Activated CD4-positive, alpha-beta T cell treated with anti-CD3 and anti-CD28 coated beads, Interleukin-2, amount 10 ng/mL, durations not matched to agents 7 days and 5 days (primary cell): ENCODE measurements around the gene METTL9. TPM values are rescaled to one million over a fixed set of nuclear protein-coding genes. Genes with fewer than 3 reads are reported as not detected.
"Not testable (repeated sequence)": the region's sequence is repeated elsewhere in the genome, so short reads cannot be mapped to it uniquely, and the experiment has no call there.

ENCODE experiments used
- CTCF ChIA-PET: fragments of 350-600 bp; sonication (Branson Sonifier 250); formaldehyde crosslinking; loops from one replicate; lab custom pipeline; 2021; ENCODE audit warnings: antibody characterized with exemption; lab: Charles Lee
- POLR2A ChIA-PET: fragments of 350-600 bp; sonication (Branson Sonifier 250); formaldehyde crosslinking; loops from one replicate; lab custom pipeline; 2021; ENCODE audit warnings: antibody characterized with exemption; lab: Charles Lee
- DNase-seq: peaks from one replicate; pipeline ENCODE4 v3.0.0-alpha.2; 2020
- H3K27ac Mint-ChIP-seq: one replicate; pipeline ENCODE4 v1.8.0; 2021; ENCODE audit warnings: mild to moderate bottlenecking, moderate library complexity, mixed read lengths
- H3K27me3 Mint-ChIP-seq: one replicate; pipeline ENCODE4 v1.8.0; 2021; ENCODE audit warnings: mixed read lengths
- H3K36me3 Mint-ChIP-seq: one replicate; pipeline ENCODE4 v1.8.0; 2021; ENCODE audit warnings: low read depth, mixed read lengths
- H3K4me1 Mint-ChIP-seq: one replicate; pipeline ENCODE4 v1.8.0; 2021; ENCODE audit warnings: mixed read lengths
- H3K4me3 Mint-ChIP-seq: one replicate; pipeline ENCODE4 v1.8.0; 2021; ENCODE audit warnings: mild to moderate bottlenecking, moderate library complexity, mixed read lengths
- H3K9me3 Mint-ChIP-seq: one replicate; pipeline ENCODE4 v1.8.0; 2021; ENCODE audit warnings: mixed read lengths
- total RNA-seq, 2 experiments: library from RNA; stranded (reverse); gene quantifications; one replicate each; pipeline ENCODE4 v1.2.3, GENCODE V29; 2021

The METTL9 gene
- total RNA-seq, 2 experiments from 2014 or later = 82.1 to 87.1 TPM

DNA sequence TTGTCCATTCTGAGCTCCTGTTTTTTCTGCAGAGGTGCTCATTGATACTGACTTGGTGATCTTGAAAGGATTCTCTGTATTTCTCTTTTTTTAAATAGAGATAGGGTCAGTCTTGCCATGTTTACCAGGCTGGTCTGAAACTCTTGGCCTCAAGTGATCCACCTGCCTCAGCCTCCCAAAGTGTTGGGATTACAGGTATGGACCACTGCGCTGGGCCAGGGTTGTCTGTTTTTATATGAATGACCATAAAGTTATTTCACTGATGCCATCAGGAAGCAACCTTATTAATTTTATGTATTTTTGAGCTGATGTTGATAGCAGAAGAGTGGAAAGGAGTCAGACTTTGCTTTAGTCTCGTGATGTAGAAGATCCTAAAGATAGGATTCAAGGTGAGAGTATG lies 35.7 kb upstream of the METTL9 start:
- no peak for DNase-seq
- H3K36me3 Mint-ChIP-seq = no peaks in the 10 kb centered on the region
- CTCF ChIA-PET = interaction anchor here (1.2 kb wide), 2 partner anchors 11 to 16 kb away, joined by 3 to 4 read pairs; no protein-coding TSS in a partner anchor
- H3K9me3 Mint-ChIP-seq = no peaks in the 10 kb centered on the region
- POLR2A ChIA-PET = no interaction called here
- H3K4me3 Mint-ChIP-seq = no peak overlapping the region
- H3K4me1 Mint-ChIP-seq = peaks cover 4% of the 10 kb centered on the region
- peaks cover 6% of the 10 kb centered on the region for H3K27me3 Mint-ChIP-seq
- no peak overlapping the region for H3K27ac Mint-ChIP-seq

DNA sequence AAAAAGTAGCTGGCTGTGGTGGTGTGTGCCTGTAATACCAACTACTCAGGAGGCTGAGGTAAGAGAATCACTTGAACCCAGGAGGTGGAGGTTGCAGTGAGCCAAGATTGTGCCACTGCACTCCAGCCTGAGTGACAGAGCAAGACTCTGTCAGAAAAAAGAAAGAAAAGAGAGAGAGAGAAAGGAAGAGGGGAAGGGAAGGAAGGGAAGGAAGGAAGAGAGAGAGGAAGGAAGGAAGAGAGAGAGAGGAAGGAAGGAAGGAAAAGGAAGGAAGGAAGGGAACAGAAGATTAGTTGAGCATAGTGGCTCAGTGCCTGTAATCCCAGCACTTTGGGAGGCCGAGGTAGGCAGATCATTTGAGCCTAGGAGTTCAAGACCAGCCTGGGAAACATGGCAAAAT lies 35.0 kb upstream of the METTL9 start:
- H3K36me3 Mint-ChIP-seq, H3K4me3 Mint-ChIP-seq, H3K27me3 Mint-ChIP-seq, H3K9me3 Mint-ChIP-seq, H3K4me1 Mint-ChIP-seq, H3K27ac Mint-ChIP-seq, POLR2A ChIA-PET, DNase-seq: not testable (repeated sequence)
- CTCF ChIA-PET = interaction anchor here (0.7 to 1.2 kb wide), 2 partner anchors 11 to 1128 kb away, joined by 3 to 4 read pairs; no protein-coding TSS in a partner anchor

DNA sequence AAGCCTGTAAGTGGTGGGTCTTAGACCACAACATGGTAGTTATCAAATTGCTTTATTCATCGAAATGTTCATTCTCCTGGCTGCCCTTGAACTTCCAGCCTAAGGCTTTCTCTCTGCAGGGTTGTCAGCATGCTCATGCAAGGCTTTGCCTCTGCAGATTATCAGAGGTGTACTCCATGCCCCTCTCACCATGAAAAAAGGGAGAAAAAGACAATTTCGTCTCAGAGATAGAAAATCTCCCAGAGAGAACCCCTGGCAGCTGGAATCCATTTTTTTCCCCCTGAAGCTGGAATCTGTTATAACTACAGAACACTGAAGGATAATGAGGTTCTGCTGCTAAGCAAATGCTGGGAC lies 33.9 kb upstream of the METTL9 start:
- peaks cover 4% of the 10 kb centered on the region for H3K4me1 Mint-ChIP-seq
- H3K36me3 Mint-ChIP-seq = no peaks in the 10 kb centered on the region
- no peaks in the 10 kb centered on the region for H3K9me3 Mint-ChIP-seq
- CTCF ChIA-PET = no interaction called here
- no peak overlapping the region for H3K27ac Mint-ChIP-seq
- DNase-seq = no peak
- H3K4me3 Mint-ChIP-seq = no peak overlapping the region
- POLR2A ChIA-PET = no interaction called here
- peaks cover 7% of the 10 kb centered on the region for H3K27me3 Mint-ChIP-seq

DNA sequence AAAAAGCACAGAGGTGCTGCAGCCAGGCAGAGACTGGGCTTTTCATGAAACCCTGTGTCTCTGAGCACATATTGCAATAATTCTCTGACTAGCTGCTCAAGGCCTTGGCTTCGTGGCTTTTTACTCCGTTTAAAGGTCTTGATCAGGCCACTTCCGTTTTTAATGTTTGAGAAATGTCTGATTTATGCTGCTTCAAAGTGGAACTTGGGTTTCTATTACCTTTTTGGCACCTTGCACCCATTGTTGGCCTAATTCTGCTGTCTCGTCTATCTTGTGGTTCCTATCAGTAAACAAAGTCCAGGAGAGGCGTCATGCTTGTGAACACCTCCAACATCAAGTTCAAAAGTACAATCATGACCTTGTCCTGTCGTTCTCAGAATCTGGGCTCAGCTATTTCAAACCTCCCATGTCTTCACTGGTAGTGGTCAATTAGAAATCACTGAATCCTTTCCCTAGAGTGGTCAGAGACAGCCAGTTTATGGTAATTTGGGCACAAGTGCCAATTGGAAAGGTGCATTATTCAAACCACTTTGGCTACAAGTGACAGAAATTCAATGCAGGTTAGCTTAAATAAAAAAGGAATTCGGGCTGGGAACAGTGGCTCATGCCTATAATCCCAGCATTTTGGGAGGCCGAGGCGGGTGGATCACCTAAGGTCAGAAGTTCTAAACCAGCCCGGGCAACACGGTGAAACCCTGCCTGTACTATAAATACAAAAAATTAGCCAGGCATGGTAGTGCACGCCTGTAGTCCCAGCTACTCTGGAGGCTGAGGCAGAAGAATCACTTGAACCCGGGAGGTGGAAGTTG lies 33.3 kb upstream of the METTL9 start:
- no peak overlapping the region for H3K27ac Mint-ChIP-seq
- peaks cover 4% of the 10 kb centered on the region for H3K4me1 Mint-ChIP-seq
- CTCF ChIA-PET = no interaction called here
- no peaks in the 10 kb centered on the region for H3K36me3 Mint-ChIP-seq
- DNase-seq = no peak
- H3K4me3 Mint-ChIP-seq = no peak overlapping the region
- no peaks in the 10 kb centered on the region for H3K9me3 Mint-ChIP-seq
- H3K27me3 Mint-ChIP-seq = peaks cover 9% of the 10 kb centered on the region
- POLR2A ChIA-PET = no interaction called here

DNA sequence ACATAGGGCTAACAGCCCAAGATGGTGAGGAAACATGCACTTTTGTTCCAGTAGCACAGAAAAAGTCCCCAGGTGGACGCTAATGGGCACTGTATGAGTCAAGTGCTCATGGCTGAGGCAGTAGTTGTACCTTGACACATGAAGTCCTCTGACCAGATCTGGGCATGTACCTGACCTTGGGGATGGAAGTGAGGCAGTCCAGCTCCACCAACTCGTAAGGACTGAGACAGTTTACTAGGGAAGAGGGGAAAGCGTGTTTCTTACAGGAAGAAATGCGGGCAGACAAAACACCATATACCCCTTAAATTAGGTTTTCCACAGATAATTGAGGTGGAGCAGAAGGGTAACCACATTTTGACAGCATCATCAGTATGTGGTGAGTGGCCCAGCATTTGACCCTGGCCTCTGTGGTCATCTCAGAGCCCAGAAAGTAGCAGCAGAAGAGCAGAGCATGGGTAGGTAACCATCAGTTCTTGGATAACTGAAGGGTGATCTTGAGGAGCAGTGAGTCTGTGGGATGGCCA lies 32.4 kb upstream of the METTL9 start:
- H3K9me3 Mint-ChIP-seq = no peaks in the 10 kb centered on the region
- H3K4me3 Mint-ChIP-seq = no peak overlapping the region
- peaks cover 9% of the 10 kb centered on the region for H3K27me3 Mint-ChIP-seq
- H3K4me1 Mint-ChIP-seq = peaks cover 4% of the 10 kb centered on the region
- POLR2A ChIA-PET = no interaction called here
- no peaks in the 10 kb centered on the region for H3K36me3 Mint-ChIP-seq
- no peak overlapping the region for H3K27ac Mint-ChIP-seq
- CTCF ChIA-PET = interaction anchor here (0.6 to 1.2 kb wide), 4 partner anchors 32 to 1872 kb away, joined by 3 to 5 read pairs (median 3); no protein-coding TSS in a partner anchor
- DNase-seq = no peak

DNA sequence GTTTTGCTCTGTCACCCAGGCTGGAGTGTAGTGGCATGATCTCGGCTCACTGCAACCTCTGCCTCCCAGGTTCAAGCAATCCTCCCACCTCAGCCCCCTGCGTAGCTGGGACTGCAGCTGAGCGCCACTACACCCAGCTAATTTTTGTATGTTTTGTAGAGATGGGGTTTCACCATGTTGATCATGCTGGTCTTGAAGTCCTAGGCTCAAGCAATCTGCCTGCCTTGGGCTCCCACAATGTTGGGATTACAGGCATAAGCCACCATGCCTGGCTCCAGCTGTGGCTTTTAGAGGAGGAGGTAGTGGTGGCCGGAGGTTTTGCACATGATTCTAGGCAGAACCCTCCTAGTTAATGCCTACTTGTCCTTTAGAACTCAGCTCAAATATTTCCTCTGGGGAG lies 31.9 kb upstream of the METTL9 start:
- H3K36me3 Mint-ChIP-seq, H3K27ac Mint-ChIP-seq, H3K4me3 Mint-ChIP-seq, POLR2A ChIA-PET, H3K27me3 Mint-ChIP-seq, DNase-seq, H3K9me3 Mint-ChIP-seq, H3K4me1 Mint-ChIP-seq: not testable (repeated sequence)
- CTCF ChIA-PET = interaction anchor here (0.6 to 1.2 kb wide), 2 partner anchors 31 to 54 kb away, joined by 3 read pairs; no protein-coding TSS in a partner anchor

DNA sequence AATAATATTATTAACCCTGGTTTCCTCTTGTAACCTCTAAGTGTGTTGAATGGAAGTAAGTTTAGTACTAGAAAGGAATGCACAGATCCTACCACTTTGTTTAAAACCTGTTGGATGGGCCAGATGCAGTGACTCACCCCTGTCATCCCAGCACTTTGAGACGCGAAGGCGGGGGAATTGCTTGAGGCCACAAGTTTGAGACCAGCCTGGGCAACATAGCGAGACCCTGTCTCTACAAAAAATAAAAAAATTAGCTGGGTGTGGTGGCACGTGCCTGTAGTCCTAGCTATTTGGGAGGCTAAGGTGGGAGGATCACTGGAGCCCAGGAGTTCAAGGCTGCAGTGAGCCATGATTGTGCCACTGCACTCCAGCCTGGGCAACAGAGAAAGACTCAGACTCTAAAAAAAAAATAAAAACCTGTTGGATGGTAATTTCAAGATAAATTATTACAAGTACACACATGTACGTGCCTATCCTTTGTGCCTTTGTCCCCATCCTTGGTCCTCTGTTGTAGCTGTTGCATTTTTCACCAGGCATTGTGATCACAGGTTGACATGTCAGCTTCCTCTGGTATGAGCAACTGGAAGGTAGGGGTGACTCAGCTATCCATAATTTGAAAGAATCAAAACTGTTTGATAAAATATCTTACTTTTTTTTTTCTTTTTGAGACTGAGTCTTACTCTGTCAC lies 30.7 kb upstream of the METTL9 start:
- Mint-ChIP-seq H3K9me3 (no peaks in the 10 kb centered on the region), H3K27me3 (peaks cover 9% of the 10 kb centered on the region), H3K27ac (no peak overlapping the region), H3K4me3 (no peak overlapping the region), H3K4me1 (peaks cover 4% of the 10 kb centered on the region), H3K36me3 (no peaks in the 10 kb centered on the region)
- ChIA-PET CTCF (interaction anchor here (0.6 to 0.9 kb wide), 2 partner anchors 1183 to 1382 kb away, joined by 3 read pairs; no protein-coding TSS in a partner anchor), POLR2A (no interaction called here)
- DNase-seq = no peak

DNA sequence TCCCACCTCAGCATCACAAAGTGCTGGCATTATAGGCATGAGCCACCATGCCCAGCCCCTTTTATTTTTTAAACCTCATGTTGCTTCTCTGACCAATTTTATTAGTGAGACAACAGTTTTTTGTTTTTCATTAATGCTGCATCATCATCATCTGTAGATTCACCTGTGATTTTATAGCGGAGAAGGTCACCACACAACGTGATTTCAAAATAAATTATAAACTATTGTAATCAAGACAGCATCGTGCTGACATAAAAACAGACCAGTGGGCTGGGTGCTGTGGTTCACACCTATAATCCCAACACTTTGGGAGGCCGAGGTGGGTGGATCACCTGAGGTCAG lies 28.7 kb upstream of the METTL9 start:
- no peak overlapping the region for H3K4me3 Mint-ChIP-seq
- POLR2A ChIA-PET = no interaction called here
- no peak for DNase-seq
- no peaks in the 10 kb centered on the region for H3K9me3 Mint-ChIP-seq
- CTCF ChIA-PET = interaction anchor here (0.6 kb wide), 1 partner anchor 1495 kb away, joined by 4 read pairs; no protein-coding TSS in a partner anchor
- H3K4me1 Mint-ChIP-seq = peaks cover 2% of the 10 kb centered on the region
- H3K27ac Mint-ChIP-seq = no peak overlapping the region
- no peaks in the 10 kb centered on the region for H3K36me3 Mint-ChIP-seq
- H3K27me3 Mint-ChIP-seq = peaks cover 7% of the 10 kb centered on the region

DNA sequence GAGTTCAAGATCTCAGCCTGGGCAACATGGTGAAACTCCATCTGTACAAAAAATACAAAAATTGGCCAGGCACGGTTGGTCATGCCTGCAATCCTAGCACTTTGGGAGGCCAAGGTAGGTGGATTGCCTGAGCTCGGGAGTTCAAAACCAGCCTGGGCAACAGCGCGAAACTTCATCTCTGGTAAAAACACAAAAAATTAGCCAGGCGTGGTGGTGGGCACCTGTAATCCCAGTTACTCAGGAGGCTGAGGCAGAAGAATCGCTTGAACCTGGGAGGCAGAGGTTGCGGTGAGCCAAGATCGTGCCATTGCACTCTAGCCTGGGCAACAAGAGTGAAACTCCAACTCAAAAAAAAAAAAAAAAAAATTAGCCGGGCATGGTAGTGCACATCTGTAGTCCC lies 25.9 kb upstream of the METTL9 start:
- CTCF ChIA-PET, POLR2A ChIA-PET: not testable (repeated sequence)

DNA sequence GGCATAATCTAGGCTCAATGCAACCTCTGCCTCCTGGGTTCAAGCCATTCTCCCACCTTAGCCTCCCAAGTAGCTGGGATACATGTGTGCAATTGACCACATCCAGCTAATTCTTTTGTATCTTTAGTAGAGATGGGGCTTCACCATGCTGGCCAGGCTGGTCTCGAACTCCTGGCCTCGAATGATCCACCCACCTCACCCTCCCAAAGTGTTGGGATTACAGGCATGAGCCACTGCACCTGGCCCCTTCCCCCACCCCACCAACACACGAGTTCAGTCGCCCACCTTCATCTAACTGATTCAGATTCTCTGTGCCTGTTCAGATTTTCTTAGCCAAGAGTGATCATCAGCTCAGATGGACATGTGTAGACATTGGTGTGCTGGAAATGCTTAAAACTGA lies 25.0 kb upstream of the METTL9 start:
- CTCF ChIA-PET = no interaction called here
- H3K27me3 Mint-ChIP-seq = peaks cover 17% of the 10 kb centered on the region
- H3K36me3 Mint-ChIP-seq = no peaks in the 10 kb centered on the region
- H3K9me3 Mint-ChIP-seq = no peaks in the 10 kb centered on the region
- no peaks in the 10 kb centered on the region for H3K4me1 Mint-ChIP-seq
- no peak overlapping the region for H3K4me3 Mint-ChIP-seq
- no peak overlapping the region for H3K27ac Mint-ChIP-seq
- no peak for DNase-seq
- POLR2A ChIA-PET = no interaction called here

More for the DNA sequence above, 25.9 kb upstream of the METTL9 start:
- H3K9me3 Mint-ChIP-seq, H3K36me3 Mint-ChIP-seq, H3K4me3 Mint-ChIP-seq, H3K4me1 Mint-ChIP-seq, H3K27ac Mint-ChIP-seq, DNase-seq: not testable (repeated sequence)
- H3K27me3 Mint-ChIP-seq = peaks cover 15% of the 10 kb centered on the region

DNA sequence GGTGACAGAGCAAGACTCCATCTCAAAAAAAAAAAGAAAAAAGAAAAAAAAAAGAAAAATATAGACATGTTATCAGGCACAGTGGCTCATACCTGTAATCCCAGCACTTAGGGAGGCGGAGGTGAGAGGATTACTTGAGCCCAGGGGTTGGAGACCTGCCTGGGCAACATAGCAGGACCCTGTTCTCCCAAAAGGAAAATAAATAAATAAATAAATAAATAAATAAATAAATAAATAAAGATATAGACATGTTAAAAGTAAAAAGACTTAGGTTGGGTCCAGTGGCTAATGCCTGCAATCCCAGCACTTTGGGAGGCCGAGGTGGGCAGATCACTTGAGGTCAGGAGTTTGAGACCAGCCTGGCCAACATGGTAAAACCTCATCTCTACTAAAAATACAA lies 23.1 kb upstream of the METTL9 start:
- H3K27me3 Mint-ChIP-seq = peaks cover 13% of the 10 kb centered on the region
- H3K4me3 Mint-ChIP-seq, DNase-seq, H3K27ac Mint-ChIP-seq, CTCF ChIA-PET, H3K36me3 Mint-ChIP-seq, POLR2A ChIA-PET, H3K4me1 Mint-ChIP-seq, H3K9me3 Mint-ChIP-seq: not testable (repeated sequence)

DNA sequence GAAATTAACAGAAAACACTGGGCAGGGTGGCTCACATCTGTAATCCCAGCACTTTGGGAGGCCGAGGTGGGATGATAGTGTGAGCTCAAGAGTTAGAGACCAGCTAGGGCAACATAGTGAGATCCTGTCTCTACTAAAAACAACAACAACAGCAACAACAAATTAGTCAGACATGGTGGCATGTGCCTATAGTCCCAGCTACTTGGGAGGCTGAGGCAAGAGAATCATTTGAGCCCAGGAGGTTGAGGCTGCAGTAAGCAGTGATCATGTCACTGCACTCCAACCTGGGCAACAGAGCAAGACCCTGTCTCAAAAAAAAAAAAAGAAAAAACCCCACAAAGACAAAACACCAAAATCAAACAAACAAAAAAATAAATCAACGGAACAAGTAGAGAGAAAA lies 21.9 kb upstream of the METTL9 start:
- H3K27ac Mint-ChIP-seq, H3K4me1 Mint-ChIP-seq, H3K36me3 Mint-ChIP-seq, H3K9me3 Mint-ChIP-seq, POLR2A ChIA-PET, DNase-seq, H3K4me3 Mint-ChIP-seq: not testable (repeated sequence)
- peaks cover 13% of the 10 kb centered on the region for H3K27me3 Mint-ChIP-seq
- CTCF ChIA-PET = interaction anchor here (0.7 kb wide), 1 partner anchor 9 kb away, joined by 3 read pairs; no protein-coding TSS in a partner anchor

DNA sequence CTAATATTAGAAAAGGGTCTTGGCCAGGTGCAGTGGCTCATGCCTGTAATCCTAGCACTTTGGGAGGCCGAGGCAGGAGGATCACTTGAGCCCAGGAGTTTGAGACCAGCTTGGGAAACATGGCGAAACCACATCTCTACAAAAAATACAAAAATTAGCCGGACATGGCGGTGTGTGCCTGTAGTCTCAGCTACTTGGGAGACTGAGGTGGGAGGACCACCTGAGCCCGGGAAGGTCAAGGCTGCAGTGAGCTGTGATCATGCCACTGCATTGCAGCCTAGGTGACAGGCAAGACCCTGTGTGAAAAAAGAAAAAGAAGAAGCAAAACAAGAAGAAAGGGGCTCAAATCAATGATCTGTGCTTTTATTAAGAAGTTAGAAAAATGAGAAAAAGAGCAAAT lies 21.1 kb upstream of the METTL9 start:
- POLR2A ChIA-PET, DNase-seq, H3K36me3 Mint-ChIP-seq, H3K9me3 Mint-ChIP-seq, H3K4me1 Mint-ChIP-seq, CTCF ChIA-PET, H3K4me3 Mint-ChIP-seq, H3K27ac Mint-ChIP-seq: not testable (repeated sequence)
- H3K27me3 Mint-ChIP-seq = peaks cover 13% of the 10 kb centered on the region
